NCI-H82 treated with DMSO at 0.1 percent for 48 hours (cell line): ENCODE results near the gene SLCO2A1.

ENCODE experiments used
- DNase-seq: peaks from one replicate; lab custom pipeline; 2025; ENCODE audit not compliant: unreplicated experiment; lab: John Stamatoyannopoulos, UW

SLCO2A1 gene

DNA sequence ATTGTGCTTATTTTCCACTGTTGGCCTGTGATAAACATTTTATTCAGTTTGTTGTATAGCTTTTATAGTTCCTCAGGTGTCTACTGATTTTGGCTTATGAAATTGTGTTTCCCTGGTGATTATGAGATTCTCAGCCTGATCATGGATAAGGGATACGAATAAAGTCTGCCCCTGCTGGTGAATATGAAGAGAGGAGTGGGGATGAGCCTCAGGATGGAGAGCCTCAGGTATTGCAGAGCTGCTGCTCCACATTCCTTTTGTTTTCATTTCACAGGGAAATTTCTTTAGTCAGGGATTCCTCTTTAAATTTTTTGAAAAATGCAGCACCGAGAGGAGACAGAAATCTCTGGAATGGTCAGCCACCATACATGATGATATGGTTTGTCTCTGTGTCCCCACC, 119.3 kb downstream of the SLCO2A1 start:
- DNase-seq: no peak

- no peak for DNase-seq
These were observed 124.3 kb downstream of the SLCO2A1 start for GRCh38 chr3:133905376-133905775.

- DNase-seq: no peak
These were observed 127.9 kb downstream of the SLCO2A1 start for GRCh38 chr3:133901847-133902246.

DNA sequence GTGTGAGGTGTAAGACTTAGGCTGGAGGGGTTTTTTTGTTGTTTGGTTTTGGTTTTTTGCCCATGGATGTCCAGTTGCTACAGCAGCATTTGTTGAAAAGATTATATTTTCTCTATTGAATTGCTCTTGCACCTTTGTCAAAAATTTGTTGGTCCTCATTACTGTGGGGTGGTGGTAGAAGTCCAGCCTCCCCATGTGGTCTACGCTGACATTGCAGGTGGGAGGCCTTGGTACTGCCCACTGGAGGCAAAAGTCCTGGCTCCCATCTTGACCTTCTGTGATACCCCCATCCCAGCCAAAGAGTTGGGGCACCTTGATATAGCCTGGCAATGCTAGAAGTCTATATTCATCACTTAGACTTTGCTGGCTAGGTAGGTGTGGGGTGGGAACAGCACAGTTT, 128.6 kb downstream of the SLCO2A1 start:
- no peak for DNase-seq

DNA sequence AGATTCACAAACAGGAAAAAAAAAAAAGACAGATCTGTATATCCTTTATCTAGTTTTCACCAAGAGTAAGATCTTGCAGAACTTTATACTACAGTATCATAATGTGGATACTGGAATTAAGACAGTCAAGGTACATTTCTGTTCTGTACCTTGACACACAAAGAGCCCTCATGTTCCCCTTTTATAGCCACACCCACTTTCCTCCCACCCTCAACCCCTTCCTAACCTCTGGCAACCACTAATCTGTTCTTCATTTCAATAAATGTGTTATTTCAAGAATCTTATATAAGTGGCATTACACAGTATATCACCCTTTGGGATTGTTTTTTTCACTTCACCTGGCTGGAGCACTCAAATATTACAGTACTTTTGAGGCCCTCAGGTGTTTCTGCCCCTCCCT, 130.4 kb downstream of the SLCO2A1 start:
- DNase-seq: no peak

- no peak for DNase-seq
These were observed 132.2 kb downstream of the SLCO2A1 start for GRCh38 chr3:133897547-133897946.

GRCh38 chr3:133896002-133896761, 133.5 kb downstream of the SLCO2A1 start:
- no peak for DNase-seq

DNA sequence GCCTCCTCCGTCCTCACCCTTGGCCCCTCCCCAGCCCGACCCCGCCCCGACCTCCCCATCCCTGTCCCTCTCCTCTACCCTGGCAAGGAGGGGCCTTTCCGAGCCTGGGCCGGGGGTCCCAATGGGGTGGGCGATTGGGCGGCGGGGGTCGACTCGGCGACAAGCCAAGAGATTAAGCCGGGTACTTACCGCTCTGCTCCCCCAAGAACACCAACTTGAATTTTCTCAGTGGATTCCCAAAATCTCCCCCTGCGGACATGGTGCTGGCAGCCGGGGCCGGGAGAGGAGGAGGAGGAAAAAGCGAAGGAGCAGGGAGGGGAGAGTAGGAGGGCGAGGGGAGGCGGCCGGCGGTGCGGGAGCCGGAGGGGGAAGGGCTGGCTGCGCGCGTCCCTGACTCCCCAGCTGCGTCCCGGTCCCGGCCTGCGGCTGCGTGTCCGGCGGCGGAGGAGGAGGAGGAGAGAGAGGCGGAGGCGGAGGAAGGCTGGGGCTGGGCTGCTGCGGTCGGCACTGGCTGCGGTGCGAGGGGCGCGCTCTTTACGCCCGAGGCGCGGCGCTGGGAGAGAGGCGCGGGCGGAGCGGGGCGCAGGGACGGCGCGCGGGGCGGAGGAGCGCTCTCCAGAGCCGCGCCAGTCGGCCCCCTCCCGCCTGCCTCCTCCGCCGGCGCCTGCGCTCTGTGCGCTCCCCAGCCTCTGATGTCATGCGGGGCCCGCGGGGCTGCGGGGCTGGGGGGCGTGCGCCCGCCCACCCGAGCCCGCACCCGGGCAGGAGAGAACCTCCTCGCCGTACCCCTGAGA, 134.3 kb downstream of the SLCO2A1 start, which contains the start of gene RAB6B:
Gene RAB6B (minus strand): TSS at position 675 of the 794 bp plus-strand sequence. CDS start 416 bp downstream, at position 259.
- no peak for DNase-seq

- DNase-seq: no peak
These were observed 135.1 kb downstream of the SLCO2A1 start for GRCh38 chr3:133894353-133895207.

DNA sequence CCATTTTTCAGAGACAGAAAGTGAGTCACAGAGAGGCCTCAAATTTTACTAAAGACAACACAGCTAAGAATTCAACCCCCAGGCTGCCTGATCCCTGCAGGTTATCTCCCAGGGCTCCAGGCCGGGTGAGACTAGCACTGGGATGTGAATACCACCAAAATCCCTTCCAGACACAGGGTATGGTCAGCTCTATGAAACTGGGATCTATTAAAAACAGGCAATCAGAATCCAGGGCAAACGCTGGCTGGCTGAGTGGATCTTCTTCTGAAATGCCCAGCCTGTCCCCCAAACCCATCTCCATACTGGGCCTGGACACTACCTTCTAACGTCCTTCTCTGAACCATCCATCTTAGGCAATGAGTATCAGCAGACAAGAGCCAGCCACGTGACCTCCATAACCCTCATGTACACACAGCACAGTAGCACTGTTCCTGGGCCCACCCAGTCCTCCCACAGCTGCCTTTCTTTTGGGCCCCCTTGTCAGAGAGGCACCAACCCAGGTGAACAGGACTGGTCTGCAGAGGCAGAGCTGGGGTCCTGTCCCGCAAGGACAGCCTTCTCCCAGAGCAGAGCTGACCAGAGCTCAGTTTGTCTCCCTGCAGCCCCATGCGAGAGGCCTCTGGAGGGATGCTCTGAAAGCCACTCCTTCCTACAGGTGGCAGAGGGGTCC, 135.9 kb downstream of the SLCO2A1 start:
- no peak for DNase-seq

DNA sequence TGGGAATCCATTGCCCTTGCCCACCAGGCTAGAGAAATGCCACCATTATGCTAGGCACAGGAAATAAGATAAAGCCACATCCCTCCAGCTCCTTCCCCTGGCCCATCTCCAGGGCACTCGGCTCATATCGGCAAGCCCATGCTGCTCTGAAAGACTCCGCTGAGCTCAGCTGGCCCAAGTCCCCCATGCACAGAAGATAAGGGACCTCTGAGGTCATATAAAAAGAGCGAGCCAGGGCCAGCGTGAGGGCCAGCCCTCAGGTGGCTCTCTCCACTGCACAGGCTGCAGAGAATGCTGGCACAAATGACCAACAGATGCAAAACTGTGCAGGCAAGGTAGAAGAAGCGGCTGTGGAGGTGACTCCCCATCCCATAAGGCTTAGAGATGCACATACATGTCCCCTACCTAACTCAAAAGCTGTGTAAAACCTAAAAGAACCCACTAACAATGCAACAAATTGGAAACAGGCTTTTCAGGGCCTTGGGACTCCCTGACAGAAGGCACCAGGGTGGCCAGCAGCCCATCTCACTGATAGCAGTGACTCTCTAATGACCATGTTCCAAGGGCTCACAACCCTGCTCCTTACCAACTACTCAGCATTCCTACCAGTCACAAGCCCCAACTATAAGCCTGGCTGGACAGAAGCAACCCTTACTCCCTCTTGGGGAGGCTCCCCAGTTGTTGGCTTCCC, 137.0 kb downstream of the SLCO2A1 start:
- DNase-seq: no peak

DNA sequence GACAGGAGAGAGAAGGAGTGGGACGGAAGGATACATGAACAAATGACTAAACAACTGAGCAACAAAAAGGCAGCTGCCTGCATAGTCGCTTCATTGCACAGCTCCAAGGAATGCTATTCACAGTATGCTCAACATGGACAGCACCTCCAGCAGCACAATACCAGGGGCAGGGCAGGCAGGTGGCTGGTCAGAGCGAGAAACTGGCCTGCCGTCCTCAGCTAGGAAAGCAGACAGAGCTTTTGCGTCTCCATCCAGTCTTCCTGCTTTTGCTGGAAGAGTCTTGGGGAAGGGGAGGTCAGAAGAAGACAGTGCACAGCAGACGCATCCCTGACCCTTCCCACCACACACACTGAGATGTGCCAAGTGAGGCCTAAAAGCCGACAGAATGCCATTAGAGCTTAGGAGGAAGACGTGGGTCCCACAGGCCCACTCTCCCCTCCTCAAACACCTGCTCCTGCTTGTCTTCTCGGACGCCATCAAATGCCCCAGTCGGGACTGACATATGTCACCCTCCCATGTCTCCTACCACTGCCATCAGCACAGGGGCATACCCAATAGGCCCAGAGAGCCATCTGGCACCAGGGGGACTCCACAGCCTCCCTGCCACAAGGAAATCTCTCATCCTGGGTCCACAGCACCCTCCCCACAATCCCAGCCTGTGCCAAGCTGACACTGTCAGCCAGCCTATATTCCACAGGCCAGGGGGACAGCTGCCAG, 137.9 kb downstream of the SLCO2A1 start:
- no peak for DNase-seq

GRCh38 chr3:133890972-133891644, 138.6 kb downstream of the SLCO2A1 start:
- DNase-seq: no peak

GRCh38 chr3:133890037-133890436, 139.7 kb downstream of the SLCO2A1 start:
- DNase-seq: no peak

DNA sequence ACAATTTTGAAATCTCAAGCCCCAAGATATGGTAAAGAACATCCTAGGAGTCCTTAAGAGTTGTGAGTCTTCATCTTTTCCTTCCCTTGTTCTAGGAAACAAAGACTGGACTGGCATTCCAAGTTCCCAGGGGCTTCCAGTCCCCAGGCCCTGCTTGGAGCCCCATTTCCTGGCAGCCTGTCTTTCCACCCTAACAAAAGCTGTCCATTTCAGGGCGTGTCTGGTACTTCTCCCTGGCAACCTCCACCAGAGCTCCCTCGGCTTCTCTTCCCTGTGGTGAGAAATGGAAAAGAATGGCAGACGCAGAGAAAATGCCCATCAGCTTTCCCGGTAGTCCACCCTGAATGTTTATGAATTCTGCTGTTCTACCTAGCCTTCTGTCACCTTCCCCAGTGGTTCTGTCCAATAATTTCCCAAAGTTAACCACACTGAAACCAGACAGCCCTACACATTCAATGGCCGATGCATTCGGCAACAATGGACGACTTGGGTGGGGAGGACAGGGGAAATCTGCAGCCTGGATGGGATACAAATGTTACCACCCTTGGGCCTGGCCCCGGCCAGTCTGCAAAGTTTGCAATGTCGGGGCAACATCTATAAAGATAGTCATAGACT, 140.9 kb downstream of the SLCO2A1 start:
- no peak for DNase-seq

- DNase-seq: no peak
These were observed 141.7 kb downstream of the SLCO2A1 start for GRCh38 chr3:133887803-133888703.

DNA sequence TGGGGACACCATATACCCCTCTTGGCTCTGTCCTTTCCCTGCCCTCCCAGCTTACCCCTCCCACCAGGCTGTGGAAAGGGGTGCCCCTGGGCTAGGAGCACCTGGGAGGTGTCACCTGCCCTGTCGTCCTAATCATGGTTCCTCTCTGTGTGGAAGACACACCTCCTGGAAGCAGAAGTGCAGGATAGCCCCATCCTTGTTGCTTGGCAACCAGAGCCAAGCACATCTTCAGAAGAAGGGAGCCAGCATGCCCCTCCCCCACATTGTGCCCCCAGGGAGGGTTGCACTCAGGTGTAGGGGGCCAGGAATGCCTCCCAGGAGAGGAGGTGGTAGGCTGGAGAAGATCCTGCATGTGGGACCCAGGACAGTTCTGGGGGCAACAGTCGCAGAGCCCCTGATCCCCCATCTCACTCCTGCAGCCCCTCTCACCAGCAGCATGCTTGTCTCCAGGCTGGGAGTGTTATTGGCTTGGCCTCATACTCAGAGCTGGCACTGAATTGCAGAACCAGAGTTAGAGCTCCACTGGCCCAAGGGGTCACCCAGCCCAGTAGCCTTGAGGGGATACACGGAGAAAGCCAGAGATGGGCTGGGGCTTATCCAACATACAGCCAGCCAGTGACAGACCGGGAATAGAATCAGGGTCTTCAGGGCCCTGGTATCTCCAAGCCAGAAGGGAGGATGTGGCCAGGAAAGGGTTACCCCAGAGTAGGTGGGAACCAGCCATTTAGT, 142.5 kb downstream of the SLCO2A1 start:
- no peak for DNase-seq
